Measurements from ENCODE around the gene YARS1.

The YARS1 gene

DNA sequence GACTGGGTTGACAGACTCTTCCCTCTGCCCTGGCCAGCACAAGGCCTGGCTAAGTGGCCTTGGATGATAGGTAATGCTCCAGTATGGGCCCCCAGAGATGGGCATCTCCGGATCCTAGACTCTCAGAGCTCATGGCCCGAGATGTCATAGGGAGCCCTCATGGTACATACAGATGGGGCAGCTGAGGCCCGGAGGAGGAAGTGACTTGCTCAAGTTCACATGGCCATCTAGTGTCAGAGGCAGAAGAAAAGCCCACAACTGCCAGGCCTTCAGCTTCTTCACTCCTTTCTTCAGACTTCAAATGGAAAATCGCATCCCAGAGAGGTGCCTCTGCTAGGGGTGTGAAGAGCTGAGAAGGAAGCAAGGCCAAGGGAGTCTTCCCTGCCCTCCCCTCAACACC, 67.8 kb downstream of the YARS1 start:
- TF ChIP-seq, protein P1, sequence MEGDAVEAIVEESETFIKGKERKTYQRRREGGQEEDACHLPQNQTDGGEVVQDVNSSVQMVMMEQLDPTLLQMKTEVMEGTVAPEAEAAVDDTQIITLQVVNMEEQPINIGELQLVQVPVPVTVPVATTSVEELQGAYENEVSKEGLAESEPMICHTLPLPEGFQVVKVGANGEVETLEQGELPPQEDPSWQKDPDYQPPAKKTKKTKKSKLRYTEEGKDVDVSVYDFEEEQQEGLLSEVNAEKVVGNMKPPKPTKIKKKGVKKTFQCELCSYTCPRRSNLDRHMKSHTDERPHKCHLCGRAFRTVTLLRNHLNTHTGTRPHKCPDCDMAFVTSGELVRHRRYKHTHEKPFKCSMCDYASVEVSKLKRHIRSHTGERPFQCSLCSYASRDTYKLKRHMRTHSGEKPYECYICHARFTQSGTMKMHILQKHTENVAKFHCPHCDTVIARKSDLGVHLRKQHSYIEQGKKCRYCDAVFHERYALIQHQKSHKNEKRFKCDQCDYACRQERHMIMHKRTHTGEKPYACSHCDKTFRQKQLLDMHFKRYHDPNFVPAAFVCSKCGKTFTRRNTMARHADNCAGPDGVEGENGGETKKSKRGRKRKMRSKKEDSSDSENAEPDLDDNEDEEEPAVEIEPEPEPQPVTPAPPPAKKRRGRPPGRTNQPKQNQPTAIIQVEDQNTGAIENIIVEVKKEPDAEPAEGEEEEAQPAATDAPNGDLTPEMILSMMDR (IDR thresholded peaks at IDR 0.05; ENCODE audit: low read depth, low read length, missing control alignments), result no peak
- DNase-seq, result no peak
- peaks cover 3% of the 10 kb centered on the region for H3K27me3 ChIP-seq (replicated peaks)

DNA sequence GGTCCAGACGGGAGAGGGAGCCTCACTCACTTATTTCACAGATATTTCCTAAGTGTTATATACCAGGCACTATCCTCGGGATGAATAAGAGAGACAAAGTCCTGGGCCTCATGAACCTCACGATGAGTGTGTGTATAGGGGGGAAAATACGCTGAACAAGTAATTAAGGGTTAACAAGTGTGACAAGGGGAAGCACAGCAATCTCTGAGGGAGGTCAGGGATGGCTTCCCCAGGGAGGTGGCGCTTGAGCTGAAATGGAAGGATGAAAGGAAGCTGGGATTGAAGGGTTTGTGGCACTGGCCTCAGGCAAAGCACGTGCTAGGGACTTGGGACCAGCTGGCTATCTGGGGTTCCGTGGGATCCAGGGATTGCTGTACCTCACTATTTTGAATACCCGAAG, 68.2 kb downstream of the YARS1 start:
- in situ Hi-C loops (cut with HindIII; ENCODE audit: low pct_ligation_motif_present, low sequenced_read_pairs), result no loop called here
- H3K36me3 ChIP-seq (replicated peaks), result no peaks in the 10 kb centered on the region

More for the DNA sequence above, 67.8 kb downstream of the YARS1 start:
- no peak overlapping the region for H3K4me3 ChIP-seq (ENCODE audit: low read depth, low read length)
- in situ Hi-C loops (cut with HindIII; ENCODE audit: low pct_ligation_motif_present, low sequenced_read_pairs), result no loop called here
- no peaks in the 10 kb centered on the region for H3K36me3 ChIP-seq (replicated peaks)
- H3K27ac ChIP-seq, result no peak overlapping the region

DNA sequence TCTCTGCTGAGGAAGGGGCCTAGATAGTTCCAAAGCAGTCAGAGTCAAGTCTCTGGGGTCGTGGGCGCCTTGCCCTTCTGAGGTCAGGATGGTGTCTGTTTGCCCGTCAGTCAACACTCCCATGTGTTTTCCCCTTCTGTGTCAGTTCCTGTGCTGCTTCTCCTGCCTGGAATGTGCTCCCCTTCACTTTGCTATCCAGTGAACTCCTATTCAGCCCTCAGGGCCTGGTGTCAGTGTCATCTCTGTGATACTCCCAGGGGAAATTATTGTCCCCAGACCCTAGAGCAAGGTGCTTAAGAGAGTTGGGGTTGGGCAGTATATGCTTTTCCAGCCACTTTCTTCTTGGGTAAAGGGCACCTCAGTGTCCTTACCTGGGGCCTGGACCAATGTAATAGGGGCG, 68.8 kb downstream of the YARS1 start:
- H3K36me3 ChIP-seq (replicated peaks), result no peaks in the 10 kb centered on the region
- in situ Hi-C loops (cut with HindIII; ENCODE audit: low pct_ligation_motif_present, low sequenced_read_pairs), result no loop called here
- TF ChIP-seq, protein P1 (IDR thresholded peaks at IDR 0.05; ENCODE audit: low read depth, low read length, missing control alignments), result no peak
- no peak overlapping the region for H3K4me3 ChIP-seq (ENCODE audit: low read depth, low read length)
- no peaks in the 10 kb centered on the region for H3K27me3 ChIP-seq (replicated peaks)
- DNase-seq, result no peak
- H3K27ac ChIP-seq, result no peak overlapping the region

More for the DNA sequence above, 68.2 kb downstream of the YARS1 start:
- no peaks in the 10 kb centered on the region for H3K27me3 ChIP-seq (replicated peaks)
- no peak overlapping the region for H3K4me3 ChIP-seq (ENCODE audit: low read depth, low read length)
- no peak overlapping the region for H3K27ac ChIP-seq
- DNase-seq, result no peak
- TF ChIP-seq, protein P1 (IDR thresholded peaks at IDR 0.05; ENCODE audit: low read depth, low read length, missing control alignments), result no peak

DNA sequence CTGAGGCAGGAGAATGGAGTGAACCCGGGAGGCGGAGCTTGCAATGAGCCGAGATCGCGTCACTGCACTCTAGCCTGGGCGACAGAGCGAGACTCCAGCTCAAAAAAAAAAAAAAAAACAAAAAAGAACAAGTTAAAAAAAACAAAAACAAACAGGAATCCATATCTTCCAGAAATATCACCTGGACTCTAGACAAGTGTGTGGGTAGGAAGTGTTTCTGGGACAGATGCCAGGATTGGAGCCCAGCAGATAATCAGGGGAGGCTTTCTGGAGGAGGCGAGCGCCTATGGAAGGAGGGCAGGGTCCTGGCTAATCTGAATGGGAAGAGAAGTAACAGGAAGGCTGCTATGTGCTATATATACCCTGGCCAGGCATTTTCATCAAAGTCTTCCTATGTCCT, 71.0 kb downstream of the YARS1 start:
- TF ChIP-seq, protein P1 (IDR thresholded peaks at IDR 0.05; ENCODE audit: low read depth, low read length, missing control alignments), result no peak
- in situ Hi-C loops (cut with HindIII; ENCODE audit: low pct_ligation_motif_present, low sequenced_read_pairs), result no loop called here
- Histone ChIP-seq H3K4me3 (ENCODE audit: low read depth, low read length) (no peak overlapping the region), H3K27me3 (replicated peaks) (no peaks in the 10 kb centered on the region), H3K27ac (no peak overlapping the region), H3K36me3 (replicated peaks) (no peaks in the 10 kb centered on the region)
- no peak for DNase-seq

DNA sequence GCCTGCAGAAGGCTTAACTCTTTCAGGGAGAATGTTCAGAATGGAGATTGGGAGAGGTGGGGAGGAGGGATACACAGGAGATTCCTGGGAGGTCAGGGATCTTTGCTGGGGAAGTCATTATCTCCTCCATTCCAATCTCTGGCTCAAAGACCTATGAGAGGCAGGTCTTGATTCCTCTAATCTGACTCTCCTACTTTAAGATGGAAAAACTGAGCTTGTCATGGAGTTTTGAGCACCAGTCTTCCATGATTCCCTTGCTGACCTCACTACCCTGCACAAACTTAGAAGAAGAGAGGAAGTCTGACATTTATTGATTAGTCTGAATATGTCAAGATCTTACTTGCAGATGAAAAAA, 73.1 kb downstream of the YARS1 start:
- Histone ChIP-seq H3K27me3 (replicated peaks) (no peaks in the 10 kb centered on the region), H3K27ac (no peak overlapping the region), H3K4me3 (ENCODE audit: low read depth, low read length) (no peak overlapping the region), H3K36me3 (replicated peaks) (no peaks in the 10 kb centered on the region)
- in situ Hi-C loops (cut with HindIII; ENCODE audit: low pct_ligation_motif_present, low sequenced_read_pairs), result no loop called here
- TF ChIP-seq, protein P1 (IDR thresholded peaks at IDR 0.05; ENCODE audit: low read depth, low read length, missing control alignments), result no peak
- no peak for DNase-seq

DNA sequence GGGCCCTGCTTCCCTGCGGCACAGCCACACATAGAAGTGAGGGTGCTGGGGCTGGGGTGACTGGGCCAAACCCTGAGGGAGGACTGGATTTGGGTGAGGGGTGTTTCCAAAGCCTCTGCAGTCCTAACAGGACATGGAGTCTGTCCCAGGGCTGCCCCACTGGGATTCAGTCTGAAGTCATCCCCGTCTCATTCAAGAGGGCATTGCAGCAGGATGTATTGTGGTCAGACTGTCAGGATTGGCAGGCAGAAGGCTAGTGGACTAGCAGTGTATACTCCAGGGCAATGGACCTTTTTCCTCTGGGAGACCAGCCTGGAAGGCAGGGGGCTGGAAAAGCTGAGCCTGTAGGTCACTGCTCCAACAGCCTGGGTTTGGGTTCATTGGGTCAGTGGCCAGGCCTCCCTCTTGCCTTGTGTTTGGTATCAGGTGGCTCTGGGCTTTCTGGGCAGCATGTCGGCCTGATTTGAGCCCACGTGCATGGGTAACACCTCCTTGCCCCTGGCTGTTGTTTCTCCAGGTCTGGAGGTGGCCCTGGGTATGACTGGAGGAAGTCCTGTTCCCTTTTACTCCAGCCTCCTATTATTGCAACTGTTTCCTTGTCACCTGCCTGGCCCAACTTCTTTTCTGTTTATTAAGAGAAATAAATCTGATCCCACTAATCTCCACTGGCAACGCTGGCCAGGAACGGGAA, 73.6 kb downstream of the YARS1 start:
- no peak for DNase-seq
- no peak overlapping the region for H3K4me3 ChIP-seq (ENCODE audit: low read depth, low read length)
- no peak overlapping the region for H3K27ac ChIP-seq
- in situ Hi-C loops (cut with HindIII; ENCODE audit: low pct_ligation_motif_present, low sequenced_read_pairs), result no loop called here
- H3K27me3 ChIP-seq (replicated peaks), result no peaks in the 10 kb centered on the region
- TF ChIP-seq, protein P1 (IDR thresholded peaks at IDR 0.05; ENCODE audit: low read depth, low read length, missing control alignments), result no peak
- H3K36me3 ChIP-seq (replicated peaks), result no peaks in the 10 kb centered on the region
